OCI-LY3 (cell line): ENCODE results near the gene LINGO1.

Source experiments
- EZH2phosphoT487 ChIP-seq: fragments of 200-600 bp; shearing (Covaris generic); IDR thresholded peaks from 2 replicates; pipeline ENCODE4 v1.6.1; 2018; ENCODE audit warnings: antibody characterized with exemption, mixed run types, low read depth
- TF ChIP-seq, protein P1 (sequence below): fragments of 200-600, 300-600 bp; sonication (generic); IDR thresholded peaks from 2 replicates; pipeline ENCODE4 v1.5.1; 2014; ENCODE audit warnings: antibody characterized with exemption, low read length, low read depth

DNA sequence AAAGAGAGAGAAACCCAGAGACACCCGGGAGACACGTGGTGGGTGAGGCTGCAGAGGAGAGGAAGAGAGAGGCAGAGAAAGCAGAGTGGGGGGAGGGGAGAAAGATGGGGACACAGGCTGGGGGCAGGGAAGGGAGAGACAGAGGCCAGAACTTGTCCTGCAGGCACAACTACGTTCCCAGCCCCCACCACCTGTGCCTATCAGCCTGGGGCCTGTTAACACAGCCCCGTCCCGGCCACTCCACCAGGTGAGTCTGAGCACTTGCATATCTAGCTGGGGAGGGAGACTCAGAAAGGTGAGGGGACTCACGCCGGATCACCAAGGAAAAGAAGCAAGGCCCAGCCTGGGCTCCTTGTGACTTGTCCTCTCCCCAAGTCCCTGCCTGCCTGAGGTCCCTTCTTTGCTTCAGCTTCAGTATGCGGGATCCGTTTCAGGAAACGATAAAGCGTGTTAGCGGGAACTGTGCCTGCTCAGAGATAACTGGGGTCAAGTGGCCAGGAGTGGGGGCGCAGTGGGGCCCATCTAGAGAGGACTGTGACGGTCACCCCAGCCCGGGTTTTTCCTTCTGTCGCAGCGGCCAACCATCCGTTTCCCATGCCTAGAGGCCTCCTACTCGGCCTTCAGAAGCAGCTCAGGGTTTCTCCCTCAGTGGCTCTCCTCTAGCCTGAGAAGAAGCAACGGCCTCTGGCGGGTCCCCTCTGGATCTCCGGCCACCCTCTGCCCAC lies 10.3 kb downstream of the LINGO1 start:
- TF ChIP-seq, protein P1, sequence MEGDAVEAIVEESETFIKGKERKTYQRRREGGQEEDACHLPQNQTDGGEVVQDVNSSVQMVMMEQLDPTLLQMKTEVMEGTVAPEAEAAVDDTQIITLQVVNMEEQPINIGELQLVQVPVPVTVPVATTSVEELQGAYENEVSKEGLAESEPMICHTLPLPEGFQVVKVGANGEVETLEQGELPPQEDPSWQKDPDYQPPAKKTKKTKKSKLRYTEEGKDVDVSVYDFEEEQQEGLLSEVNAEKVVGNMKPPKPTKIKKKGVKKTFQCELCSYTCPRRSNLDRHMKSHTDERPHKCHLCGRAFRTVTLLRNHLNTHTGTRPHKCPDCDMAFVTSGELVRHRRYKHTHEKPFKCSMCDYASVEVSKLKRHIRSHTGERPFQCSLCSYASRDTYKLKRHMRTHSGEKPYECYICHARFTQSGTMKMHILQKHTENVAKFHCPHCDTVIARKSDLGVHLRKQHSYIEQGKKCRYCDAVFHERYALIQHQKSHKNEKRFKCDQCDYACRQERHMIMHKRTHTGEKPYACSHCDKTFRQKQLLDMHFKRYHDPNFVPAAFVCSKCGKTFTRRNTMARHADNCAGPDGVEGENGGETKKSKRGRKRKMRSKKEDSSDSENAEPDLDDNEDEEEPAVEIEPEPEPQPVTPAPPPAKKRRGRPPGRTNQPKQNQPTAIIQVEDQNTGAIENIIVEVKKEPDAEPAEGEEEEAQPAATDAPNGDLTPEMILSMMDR = no peak
- TF ChIP-seq EZH2phosphoT487 = no peak
